ENCODE results near the gene PNMA6F. TPM values are rescaled to one million over a fixed set of nuclear protein-coding genes. Genes with fewer than 3 reads are reported as not detected.

PNMA6F gene
- not detected in 2 replicates for total RNA-seq
- polyA plus RNA-seq (2012), result not detected

GRCh38 chrX:153321381-153322124 lies at the start of gene PNMA6F:
TSS of gene PNMA6F (minus strand) at chrX:153321767. CDS start at chrX:153320674, 1,093 bp downstream.
- DNase-seq (ENCODE audit: low read depth), result no peak

- DNase-seq (ENCODE audit: low read depth), result no peak
Measured at GRCh38 chrX:153371256-153371655, 49.7 kb upstream of the PNMA6F start.

GRCh38 chrX:153370293-153371055 lies 48.9 kb upstream of the PNMA6F start:
- DNase-seq (ENCODE audit: low read depth), result no peak

GRCh38 chrX:153366878-153367538 lies 45.4 kb upstream of the PNMA6F start:
- no peak for DNase-seq (ENCODE audit: low read depth)

GRCh38 chrX:153366119-153366518 lies 44.6 kb upstream of the PNMA6F start:
- no peak for DNase-seq (ENCODE audit: low read depth)

- DNase-seq (ENCODE audit: low read depth), result no peak
Measured at GRCh38 chrX:153365670-153366069, 44.1 kb upstream of the PNMA6F start.

GRCh38 chrX:153361781-153362397 lies 40.3 kb upstream of the PNMA6F start:
- DNase-seq (ENCODE audit: low read depth), result no peak

- DNase-seq (ENCODE audit: low read depth), result no peak
Measured at GRCh38 chrX:153357877-153358276, 36.3 kb upstream of the PNMA6F start.

GRCh38 chrX:153353416-153353815 lies 31.8 kb upstream of the PNMA6F start:
- DNase-seq (ENCODE audit: low read depth), result no peak

GRCh38 chrX:153352858-153353257 lies 31.3 kb upstream of the PNMA6F start:
- no peak for DNase-seq (ENCODE audit: low read depth)

GRCh38 chrX:153351981-153352380 lies 30.4 kb upstream of the PNMA6F start:
- no peak for DNase-seq (ENCODE audit: low read depth)

- no peak for DNase-seq (ENCODE audit: low read depth)
Measured at GRCh38 chrX:153349952-153350351, 28.4 kb upstream of the PNMA6F start.

GRCh38 chrX:153348421-153348820 lies 26.9 kb upstream of the PNMA6F start:
- DNase-seq (ENCODE audit: low read depth), result no peak

GRCh38 chrX:153347530-153347929 lies 26.0 kb upstream of the PNMA6F start:
- no peak for DNase-seq (ENCODE audit: low read depth)

GRCh38 chrX:153343674-153344073 lies 22.1 kb upstream of the PNMA6F start:
- DNase-seq (ENCODE audit: low read depth), result no peak

GRCh38 chrX:153342762-153343558 lies 21.4 kb upstream of the PNMA6F start:
- DNase-seq (ENCODE audit: low read depth), result no peak

GRCh38 chrX:153340111-153340510 lies 18.5 kb upstream of the PNMA6F start:
- no peak for DNase-seq (ENCODE audit: low read depth)

GRCh38 chrX:153339662-153340061 lies 18.1 kb upstream of the PNMA6F start:
- no peak for DNase-seq (ENCODE audit: low read depth)

GRCh38 chrX:153338836-153339235 lies 17.3 kb upstream of the PNMA6F start:
- DNase-seq (ENCODE audit: low read depth), result no peak

GRCh38 chrX:153336988-153337387 lies 15.4 kb upstream of the PNMA6F start:
- no peak for DNase-seq (ENCODE audit: low read depth)
